Lung (tissue), 12 donors: Measurements from ENCODE around the gene PDF. TPM values are rescaled to one million over a fixed set of nuclear protein-coding genes. Genes with fewer than 3 reads are reported as not detected.

Experiments
- ATAC-seq: fragments of 200-7000 bp; cut with Tn5 transposase; one replicate; pipeline ENCODE4 v1.9.1; 2020; ENCODE audit warnings: moderate number of reproducible peaks; ENCODE audit not compliant: insufficient read depth, low FRiP score
- DNase-seq, 3 donors: peaks; one replicate each; pipeline ENCODE4 v3.0.0-alpha.2; 2013 to 2017
- H3K27ac ChIP-seq, 2 donors: one replicate each; pipeline ENCODE4 v1.5.1; 2013; ENCODE audit warnings: mild to moderate bottlenecking in 2 of 2, moderate library complexity in 2 of 2, control low read depth in 1 of 2, inconsistent platforms in 1 of 2, low read depth in 1 of 2, low read length in 1 of 2
- H3K27me3 ChIP-seq, 3 donors: one replicate each; pipeline ENCODE4 v1.5.1; 2013; ENCODE audit warnings: low read length in 2 of 3; ENCODE audit not compliant: control insufficient read depth in 3 of 3, insufficient read depth in 3 of 3
- H3K36me3 ChIP-seq, 4 donors: one replicate each; pipeline ENCODE4 v1.5.1; 2013; ENCODE audit warnings: low read length in 4 of 4, mild to moderate bottlenecking in 1 of 4, moderate library complexity in 1 of 4; ENCODE audit not compliant: control insufficient read depth in 4 of 4, insufficient read depth in 4 of 4
- H3K4me1 ChIP-seq, 5 donors: one replicate each; pipeline ENCODE4 v1.5.1; 2013; ENCODE audit warnings: low read length in 5 of 5, mild to moderate bottlenecking in 2 of 5, moderate library complexity in 1 of 5; ENCODE audit not compliant: control insufficient read depth in 5 of 5, insufficient read depth in 5 of 5
- H3K4me3 ChIP-seq: one replicate; pipeline ENCODE4 v1.5.1; 2013; ENCODE audit warnings: mild to moderate bottlenecking, control low read depth, moderate library complexity
- H3K9ac ChIP-seq, 2 donors: one replicate each; pipeline ENCODE4 v1.5.1; 2013; ENCODE audit warnings: low read length in 2 of 2, control low read depth in 1 of 2; ENCODE audit not compliant: insufficient read depth in 1 of 2
- H3K9me3 ChIP-seq, 4 donors: one replicate each; pipeline ENCODE4 v1.5.1; 2013; ENCODE audit warnings: low read length in 3 of 4, mild to moderate bottlenecking in 1 of 4, moderate library complexity in 1 of 4; ENCODE audit not compliant: control insufficient read depth in 4 of 4, insufficient read depth in 3 of 4
- CTCF ChIP-seq: IDR thresholded peaks from 2 replicates; pipeline ENCODE4 v1.5.1; 2012; ENCODE audit warnings: mild to moderate bottlenecking; ENCODE audit errors: control extremely low read depth, extremely low read depth
- WGBS, 2 donors: extraction: QIAGEN DNeasy Blood & Tissue Kit; methylation state at CpG; one replicate each; pipeline ENCODE4 v1.1.7; 2013; 5-methylcytosine and 5-hydroxymethylcytosine counted together
- polyA plus RNA-seq, 2 donors: library from polyadenylated mRNA; stranded (reverse); fragments of 200-250 nt; gene quantifications; one replicate each; pipeline ENCODE4 v1.2.1, GENCODE V29; 2013
- total RNA-seq, 2 donors: library from RNA; depleted of rRNA in 1 of 2; stranded (reverse); fragments of >200 nt in 1 of 2; gene quantifications; one replicate each; pipeline ENCODE4 v1.2.1, GENCODE V29; 2014 to 2021
- donor health status: control.
- donor health status: control.
- donor health status: Bipolar disorder and iron deficiency.
- donor health status: healthy.
- donor health status: DM: yes; HTN: yes; CAD: no.

Gene PDF
- total and polyA plus RNA-seq, 4 donors, result 6.0 to 16.6 (median 9.1) TPM

- H3K27me3 ChIP-seq, result no peaks in the 10 kb centered on the region
- no peaks in the 10 kb centered on the region for H3K9me3 ChIP-seq
- no peak for DNase-seq
- no peak for ATAC-seq
- no peak overlapping the region for H3K27ac ChIP-seq
- peaks cover 0 to 3% (median 0%) of the 10 kb centered on the region in 5 donors for H3K4me1 ChIP-seq
- WGBS, 2 donors, result 95% methylated on average over 30 of the region's 30 CpGs
- TF ChIP-seq CTCF, result no peak
- H3K36me3 ChIP-seq, result peaks cover 25 to 81% (median 54%) of the 10 kb centered on the region in 4 donors
- no peak overlapping the region for H3K9ac ChIP-seq
- no peak overlapping the region for H3K4me3 ChIP-seq
These were observed 10.3 kb downstream of the PDF start for GRCh38 chr16:69319826-69320739.

GRCh38 chr16:69319381-69319780 is 11.0 kb downstream of the PDF start:
- ATAC-seq (no peak), DNase-seq (no peak)
- H3K4me1 ChIP-seq, result peaks cover 0 to 3% (median 0%) of the 10 kb centered on the region in 5 donors
- H3K27me3 ChIP-seq, result no peaks in the 10 kb centered on the region
- no peaks in the 10 kb centered on the region for H3K9me3 ChIP-seq
- H3K36me3 ChIP-seq, result peaks cover 25 to 83% (median 50%) of the 10 kb centered on the region in 4 donors
- no peak overlapping the region for H3K9ac ChIP-seq
- no peak overlapping the region for H3K27ac ChIP-seq
- TF ChIP-seq CTCF, result no peak
- WGBS, 2 donors, result 96 to 98% methylated on average over 9 of the region's 9 CpGs
- H3K4me3 ChIP-seq, result no peak overlapping the region

- TF ChIP-seq CTCF, result no peak
- H3K9me3 ChIP-seq, result no peaks in the 10 kb centered on the region
- no peak for DNase-seq
- no peaks in the 10 kb centered on the region for H3K4me1 ChIP-seq
- no peak overlapping the region for H3K4me3 ChIP-seq
- H3K27me3 ChIP-seq, result no peaks in the 10 kb centered on the region
- peaks cover 23 to 80% (median 51%) of the 10 kb centered on the region in 4 donors for H3K36me3 ChIP-seq
- H3K9ac ChIP-seq, result no peak overlapping the region
- 88 to 91% methylated on average over 10 of the region's 10 CpGs for WGBS, 2 donors
- no peak for ATAC-seq
- no peak overlapping the region for H3K27ac ChIP-seq
These were observed 11.5 kb downstream of the PDF start for GRCh38 chr16:69318911-69319289.
